Spinal cord (tissue), 10 donors: ENCODE measurements around the gene CCDC183. TPM values are rescaled to one million over a fixed set of nuclear protein-coding genes. Genes with fewer than 3 reads are reported as not detected.
"Not testable (repeated sequence)": the region's sequence is repeated elsewhere in the genome, so short reads cannot be mapped to it uniquely, and the experiment has no call there.

Source experiments
- DNase-seq, 6 donors: peaks; one replicate each; pipeline versions ENCODE4 v3.0.0 to v3.0.0-alpha.2; 2013 to 2015; ENCODE audit warnings: low spot score in 6 of 6, low read depth in 4 of 6
- H3K27ac ChIP-seq: one replicate; pipeline ENCODE4 v1.5.1; 2013; ENCODE audit warnings: low read depth, low read length, control low read depth
- H3K27me3 ChIP-seq: one replicate; pipeline ENCODE4 v1.6.1; 2013; ENCODE audit warnings: low read length; ENCODE audit not compliant: control insufficient read depth, insufficient read depth
- H3K36me3 ChIP-seq: one replicate; pipeline ENCODE4 v1.6.1; 2013; ENCODE audit warnings: low read length; ENCODE audit not compliant: control insufficient read depth, insufficient read depth
- H3K4me1 ChIP-seq: one replicate; pipeline ENCODE4 v1.6.1; 2013; ENCODE audit warnings: low read length; ENCODE audit not compliant: control insufficient read depth, insufficient read depth
- H3K4me3 ChIP-seq: one replicate; pipeline ENCODE4 v1.5.1; 2013; ENCODE audit warnings: low read depth, low read length, control low read depth
- H3K9me3 ChIP-seq: one replicate; pipeline ENCODE4 v1.6.1; 2013; ENCODE audit warnings: low read length; ENCODE audit not compliant: control insufficient read depth, insufficient read depth
- WGBS: methylation state at CpG from one replicate; pipeline ENCODE4 v1.1.5; 2013; ENCODE audit warnings: missing lambda C conversion rate; ENCODE audit not compliant: insufficient coverage; 5-methylcytosine and 5-hydroxymethylcytosine counted together
- polyA plus RNA-seq, 2 donors: library from polyadenylated mRNA; unstranded; fragments of 120-200 nt; gene quantifications; one replicate each; pipeline ENCODE4 v1.2.1, GENCODE V29; 2013; ENCODE audit not compliant: insufficient read length in 2 of 2
- total RNA-seq, 2 donors: library from RNA; depleted of rRNA in 1 of 2; stranded (reverse); fragments of 120-200 nt in 1 of 2; fragments of >200 nt in 1 of 2; gene quantifications; one replicate each; pipeline versions ENCODE4 v1.2.3 to v1.2.4, GENCODE V29; 2013 to 2014
- donor health status: healthy.

CCDC183 gene
- total and polyA plus RNA-seq, 4 donors: 0.89 to 7.2 (median 3.2) TPM

- no peak overlapping the region for H3K4me3 ChIP-seq
- no peaks in the 10 kb centered on the region for H3K9me3 ChIP-seq
- 75% methylated on average over 2 of the region's 3 CpGs for WGBS
- DNase-seq: no peak
- peaks cover 33% of the 10 kb centered on the region for H3K4me1 ChIP-seq
- H3K36me3 ChIP-seq: peaks cover 24% of the 10 kb centered on the region
- H3K27me3 ChIP-seq: no peaks in the 10 kb centered on the region
- H3K27ac ChIP-seq: no peak overlapping the region
Measured at GRCh38 chr9:136789523-136789937, 6.6 kb upstream of the CCDC183 start.

GRCh38 chr9:136790640-136791515 lies 5.3 kb upstream of the CCDC183 start, which contains the start of gene TMEM141:
TSS of gene TMEM141 (plus strand) at chr9:136791344. CDS start at chr9:136791371, 27 bp downstream.
- under 1% methylated on average over 67 of the region's 70 CpGs for WGBS
- Histone ChIP-seq H3K4me1 (peaks cover 39% of the 10 kb centered on the region), H3K4me3 (peak within 1 kb of the TSS; percentile 88), H3K36me3 (peaks cover 26% of the 10 kb centered on the region), H3K9me3 (no peaks in the 10 kb centered on the region), H3K27ac (peak within 1 kb of the TSS; percentile 95), H3K27me3 (no peaks in the 10 kb centered on the region)
- DNase-seq: peak; percentile 85 to 100 (median 98)

- DNase-seq: no peak
- 7% methylated on average over 27 of the region's 29 CpGs for WGBS
- peak overlapping the region; percentile 88 for H3K4me3 ChIP-seq
- H3K4me1 ChIP-seq: peaks cover 45% of the 10 kb centered on the region
- H3K36me3 ChIP-seq: peaks cover 26% of the 10 kb centered on the region
- peaks cover 3% of the 10 kb centered on the region for H3K27me3 ChIP-seq
- H3K27ac ChIP-seq: peak overlapping the region; percentile 95
- no peaks in the 10 kb centered on the region for H3K9me3 ChIP-seq
Measured at GRCh38 chr9:136791516-136792276, 4.4 kb upstream of the CCDC183 start.

GRCh38 chr9:136792321-136793085 lies 3.6 kb upstream of the CCDC183 start:
- no peak overlapping the region for H3K4me3 ChIP-seq
- H3K36me3 ChIP-seq: peaks cover 26% of the 10 kb centered on the region
- WGBS: 91% methylated on average over 12 of the region's 15 CpGs
- H3K9me3 ChIP-seq: no peaks in the 10 kb centered on the region
- peaks cover 3% of the 10 kb centered on the region for H3K27me3 ChIP-seq
- H3K4me1 ChIP-seq: peaks cover 48% of the 10 kb centered on the region
- no peak for DNase-seq
- no peak overlapping the region for H3K27ac ChIP-seq

GRCh38 chr9:136793086-136793946 lies 2.8 kb upstream of the CCDC183 start:
- WGBS: 95% methylated on average over 12 of the region's 17 CpGs
- peaks cover 26% of the 10 kb centered on the region for H3K36me3 ChIP-seq
- H3K4me1 ChIP-seq: peaks cover 48% of the 10 kb centered on the region
- H3K9me3 ChIP-seq: no peaks in the 10 kb centered on the region
- H3K4me3 ChIP-seq: no peak overlapping the region
- DNase-seq: no peak
- H3K27me3 ChIP-seq: peaks cover 3% of the 10 kb centered on the region
- no peak overlapping the region for H3K27ac ChIP-seq

GRCh38 chr9:136794281-136794999 lies 1.7 kb upstream of the CCDC183 start:
- DNase-seq: no peak
- H3K4me1 ChIP-seq: peaks cover 59% of the 10 kb centered on the region
- no peaks in the 10 kb centered on the region for H3K9me3 ChIP-seq
- no peak overlapping the region for H3K4me3 ChIP-seq
- WGBS: 96% methylated on average over 11 of the region's 14 CpGs
- H3K27me3 ChIP-seq: peaks cover 11% of the 10 kb centered on the region
- H3K36me3 ChIP-seq: peaks cover 26% of the 10 kb centered on the region
- no peak overlapping the region for H3K27ac ChIP-seq

- 73% methylated on average over 3 of the region's 6 CpGs for WGBS
- Histone ChIP-seq H3K4me1 (peaks cover 61% of the 10 kb centered on the region), H3K27ac (no peak overlapping the region)
Measured at GRCh38 chr9:136795000-136795348, 1.2 kb upstream of the CCDC183 start.

GRCh38 chr9:136796775-136797347 lies 723 bp downstream of the CCDC183 start:
- H3K9me3 ChIP-seq, H3K27ac ChIP-seq, H3K4me3 ChIP-seq: not testable (repeated sequence)
- peaks cover 26% of the 10 kb centered on the region for H3K36me3 ChIP-seq
- peaks cover 66% of the 10 kb centered on the region for H3K4me1 ChIP-seq
- DNase-seq: peak in 1 of 6 donors; percentile 60
- H3K27me3 ChIP-seq: peaks cover 27% of the 10 kb centered on the region
- WGBS: 0% methylated on average over 1 of the region's 10 CpGs

More at GRCh38 chr9:136795000-136795348, 1.2 kb upstream of the CCDC183 start:
- H3K27me3 ChIP-seq: peaks cover 16% of the 10 kb centered on the region
- no peak overlapping the region for H3K4me3 ChIP-seq
- peaks cover 26% of the 10 kb centered on the region for H3K36me3 ChIP-seq
- no peak for DNase-seq
- no peaks in the 10 kb centered on the region for H3K9me3 ChIP-seq
